HG03175 (cell line): Measurements from ENCODE around the gene NR6A1.

Experiments used
- ATAC-seq: cut with Tn5 transposase; IDR thresholded peaks from one replicate; pipeline ENCODE4 v1.9.1; 2021; ENCODE audit warnings: mild to moderate bottlenecking, moderate library complexity; ENCODE audit not compliant: unreplicated experiment

The NR6A1 gene

DNA sequence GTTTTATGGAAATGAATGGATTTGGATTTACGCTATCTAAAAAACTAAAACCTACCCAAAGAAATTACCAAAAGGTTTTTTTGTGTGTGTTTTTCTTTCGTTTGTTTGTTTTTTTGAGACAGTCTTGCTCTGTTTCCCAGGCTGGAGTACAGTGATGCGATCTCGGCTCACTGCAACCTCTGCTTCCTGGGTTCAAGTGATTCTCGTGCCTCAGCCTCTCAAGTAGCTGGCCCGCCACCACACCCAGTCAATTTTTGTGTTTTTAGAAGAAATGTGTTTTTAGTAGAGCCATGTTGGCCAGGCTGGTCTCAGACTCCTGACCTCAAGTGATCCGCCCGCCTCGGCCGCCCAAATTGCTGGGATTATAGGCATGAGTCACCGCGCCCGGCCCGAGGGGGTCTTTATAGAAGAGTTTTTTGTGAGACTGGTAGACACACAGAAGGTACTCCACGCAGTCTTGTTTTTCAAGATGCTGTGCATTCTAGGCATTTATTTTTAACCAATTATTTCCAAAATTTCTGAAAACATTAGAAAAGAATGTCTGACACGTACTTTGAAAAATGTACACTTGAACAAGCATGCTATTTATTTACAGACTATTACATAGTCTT, 75.7 kb downstream of the NR6A1 start:
- ATAC-seq: no peak

DNA sequence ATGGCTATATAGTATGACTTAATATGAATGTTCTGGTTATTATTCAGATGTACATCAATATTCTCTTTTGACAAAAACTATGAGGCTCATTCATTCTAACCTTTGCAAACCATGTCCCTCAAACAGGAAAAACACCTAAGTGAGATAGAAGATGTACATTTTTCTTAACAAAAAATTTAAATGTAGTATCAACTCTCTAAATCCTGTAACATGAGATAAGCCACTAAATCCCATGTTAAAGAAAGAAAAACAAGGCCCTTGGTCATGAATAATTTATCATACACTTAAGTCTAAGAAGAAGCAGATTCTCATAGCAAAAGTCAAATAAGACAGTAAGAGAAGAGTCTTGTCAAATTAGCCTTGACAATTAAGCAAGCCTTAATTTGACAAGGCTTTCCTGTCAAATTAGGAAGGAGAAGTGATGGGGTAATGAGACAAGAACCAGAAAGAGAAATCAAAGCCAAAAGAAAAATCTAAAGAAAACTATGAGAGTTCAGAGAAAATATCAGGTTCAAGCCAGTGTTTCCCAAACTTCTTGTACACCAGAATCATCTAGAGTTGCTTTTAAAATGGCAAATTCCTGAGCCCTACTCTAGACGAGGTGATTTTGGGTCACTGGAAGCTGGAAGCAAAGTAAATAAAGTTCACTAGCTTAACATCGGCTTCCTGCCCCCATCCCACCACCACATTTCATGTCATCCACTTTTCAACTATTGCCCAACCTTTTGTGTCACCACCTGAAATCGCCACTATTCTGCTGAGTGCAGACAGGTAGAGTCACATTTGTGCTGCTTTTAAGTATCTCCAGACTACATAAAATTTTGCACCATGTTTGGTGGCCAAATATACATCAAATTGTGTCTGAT, 76.5 kb downstream of the NR6A1 start:
- no peak for ATAC-seq

DNA sequence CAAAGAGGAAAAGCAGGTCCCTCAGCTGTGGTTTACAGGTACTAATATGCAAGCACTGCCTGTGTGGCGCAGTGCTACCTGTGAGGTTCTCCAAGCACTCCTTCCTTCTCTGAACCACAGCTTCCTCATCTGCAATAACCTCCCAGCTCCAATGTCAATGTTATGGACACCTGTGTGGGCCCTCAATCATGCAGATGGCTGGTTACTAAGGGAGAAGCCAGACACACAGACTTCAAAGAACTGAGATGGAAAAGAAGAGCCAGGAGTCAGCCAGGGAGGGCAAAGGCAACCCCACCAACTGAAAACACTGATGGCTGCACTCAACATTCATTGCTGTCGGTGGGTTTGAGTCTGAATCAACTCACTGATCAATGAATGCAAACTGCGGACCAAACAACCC, 77.7 kb downstream of the NR6A1 start:
- ATAC-seq: no peak

DNA sequence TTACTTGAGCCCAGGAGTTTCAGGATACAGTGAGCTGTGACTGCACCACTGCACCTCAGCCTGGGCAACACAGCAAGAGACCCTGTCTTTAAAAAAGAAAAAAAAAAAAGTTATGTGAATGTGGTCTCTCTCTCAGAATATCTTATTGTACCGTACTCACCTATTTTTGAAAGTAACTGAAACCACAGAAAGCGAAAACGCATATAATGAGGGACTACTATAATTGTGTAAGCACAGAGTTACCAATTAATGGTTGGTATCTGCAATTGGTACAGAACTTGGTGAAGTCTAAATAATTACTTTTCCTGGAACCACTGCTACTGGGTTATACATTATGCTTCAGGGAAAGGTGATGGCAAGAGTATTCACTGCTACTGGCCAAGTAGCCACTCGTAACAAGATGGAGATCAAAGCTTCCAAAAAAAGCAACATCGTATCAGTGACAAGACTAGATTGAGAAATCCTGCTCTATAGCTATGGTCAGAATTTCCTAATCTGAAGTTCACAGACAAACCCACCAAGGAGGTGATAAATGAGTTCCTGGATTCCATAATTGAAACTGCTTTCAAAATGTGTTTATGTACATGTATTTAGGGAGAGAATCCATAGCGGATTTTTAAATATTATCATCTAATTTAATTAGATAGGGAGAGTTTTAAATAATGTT, 82.7 kb downstream of the NR6A1 start:
- ATAC-seq: no peak

- no peak for ATAC-seq
Observed at GRCh38 chr9:124686918-124687317, 84.2 kb downstream of the NR6A1 start.

DNA sequence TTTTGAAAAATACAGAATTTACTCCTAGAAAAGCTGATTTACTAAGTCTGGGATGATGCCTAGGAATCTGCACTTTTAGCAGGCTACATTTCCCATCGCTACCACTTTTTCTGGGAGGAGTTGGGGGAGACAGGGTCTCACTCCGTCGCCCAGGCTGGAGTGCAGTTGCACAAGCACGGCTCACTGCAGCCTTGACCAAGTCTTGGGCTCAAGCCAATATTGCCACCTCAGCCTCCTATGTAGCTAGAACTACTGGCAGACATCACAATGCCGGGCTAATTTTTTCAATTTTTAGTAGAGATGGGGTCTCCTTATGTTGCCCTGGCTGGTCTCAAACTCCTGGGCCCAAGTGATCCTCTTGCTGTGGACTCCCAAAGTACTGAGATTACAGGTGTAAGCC, 85.9 kb downstream of the NR6A1 start:
- no peak for ATAC-seq

- ATAC-seq: no peak
Observed at GRCh38 chr9:124684169-124684568, 86.9 kb downstream of the NR6A1 start.

DNA sequence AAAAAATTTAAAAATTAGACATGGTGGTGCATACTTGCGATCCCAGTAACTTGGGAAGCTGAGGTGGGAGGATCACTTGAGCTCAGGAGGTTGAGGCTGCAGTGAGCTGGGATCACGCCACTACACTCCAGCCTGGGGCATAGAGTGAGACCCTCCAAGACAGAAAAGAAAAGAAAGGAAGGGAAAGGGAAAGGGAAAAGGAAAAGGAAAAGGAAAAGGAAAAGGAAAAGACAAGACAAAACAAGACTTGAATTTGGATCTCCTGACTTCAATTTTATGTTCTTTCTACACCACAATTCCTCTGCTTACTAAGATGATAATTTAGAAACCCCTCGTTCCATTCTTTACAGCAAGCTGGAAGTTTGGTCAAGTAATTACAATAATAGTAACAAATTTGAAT, 88.1 kb downstream of the NR6A1 start:
- no peak for ATAC-seq

DNA sequence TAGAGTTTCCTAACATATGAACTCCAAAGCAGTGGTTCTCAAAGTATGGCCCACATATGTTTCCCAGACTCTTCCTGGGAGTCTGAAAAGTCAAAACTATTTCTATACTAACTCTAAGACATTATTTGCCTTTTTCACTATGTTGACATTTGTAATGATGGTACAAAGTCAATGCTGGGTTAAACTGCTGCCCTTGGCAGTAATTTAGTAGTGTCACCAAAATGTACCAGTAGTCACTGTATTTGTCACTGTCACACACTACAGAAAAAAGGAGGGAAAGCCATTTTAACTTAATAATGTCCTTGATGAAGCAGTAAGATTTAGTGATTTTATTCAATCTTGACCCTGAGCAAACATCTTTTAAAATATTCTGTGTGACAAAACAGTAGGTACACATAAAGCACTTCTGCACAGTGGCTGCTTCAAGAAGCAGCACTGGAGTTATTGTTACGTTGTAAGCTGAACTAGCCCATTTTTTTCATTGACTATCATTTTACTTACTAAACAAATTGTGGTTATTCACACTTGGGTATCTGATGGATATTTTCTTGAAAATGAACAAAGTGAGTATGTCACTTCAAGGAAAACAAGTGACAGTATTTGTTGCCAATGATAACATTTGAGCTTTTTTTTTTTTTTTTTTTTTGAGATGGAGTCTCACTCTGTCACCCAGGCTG, 90.3 kb downstream of the NR6A1 start:
- no peak for ATAC-seq

DNA sequence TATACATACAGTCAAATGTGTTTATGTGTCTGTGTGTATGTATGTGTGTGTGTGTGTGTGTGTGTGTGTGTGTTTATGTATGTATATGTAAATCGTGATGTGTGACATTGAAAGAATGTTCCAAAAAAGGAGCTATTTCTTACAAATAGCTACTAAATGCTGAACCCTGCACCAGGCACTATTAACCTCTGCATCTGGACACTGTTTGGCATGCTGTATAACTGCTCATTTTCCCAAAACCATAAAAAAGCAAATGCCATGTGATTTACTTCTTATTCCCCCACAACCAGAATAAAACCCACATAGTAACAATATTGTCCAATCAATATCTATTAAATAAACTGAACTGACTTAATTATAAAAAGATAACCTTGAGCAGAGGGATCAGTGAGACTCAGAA, 91.1 kb downstream of the NR6A1 start:
- no peak for ATAC-seq

DNA sequence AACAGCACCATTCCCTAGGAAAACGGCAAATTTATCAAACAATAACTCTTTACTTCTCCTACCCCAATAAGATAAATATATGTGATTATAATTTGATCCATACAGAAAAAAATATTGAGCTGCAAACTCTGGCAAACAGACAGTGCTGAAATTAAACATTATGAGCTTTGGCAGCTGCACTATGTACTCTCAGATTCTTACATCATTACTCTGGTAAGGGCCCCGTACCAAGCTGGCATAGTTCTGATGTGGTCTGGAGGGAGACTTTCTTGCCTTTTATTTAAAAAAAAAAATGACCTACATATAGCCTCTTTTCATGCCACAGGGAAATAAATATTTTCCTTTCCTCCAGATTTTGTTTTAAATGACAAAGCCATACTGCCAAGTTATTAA, 95.0 kb downstream of the NR6A1 start:
- no peak for ATAC-seq

DNA sequence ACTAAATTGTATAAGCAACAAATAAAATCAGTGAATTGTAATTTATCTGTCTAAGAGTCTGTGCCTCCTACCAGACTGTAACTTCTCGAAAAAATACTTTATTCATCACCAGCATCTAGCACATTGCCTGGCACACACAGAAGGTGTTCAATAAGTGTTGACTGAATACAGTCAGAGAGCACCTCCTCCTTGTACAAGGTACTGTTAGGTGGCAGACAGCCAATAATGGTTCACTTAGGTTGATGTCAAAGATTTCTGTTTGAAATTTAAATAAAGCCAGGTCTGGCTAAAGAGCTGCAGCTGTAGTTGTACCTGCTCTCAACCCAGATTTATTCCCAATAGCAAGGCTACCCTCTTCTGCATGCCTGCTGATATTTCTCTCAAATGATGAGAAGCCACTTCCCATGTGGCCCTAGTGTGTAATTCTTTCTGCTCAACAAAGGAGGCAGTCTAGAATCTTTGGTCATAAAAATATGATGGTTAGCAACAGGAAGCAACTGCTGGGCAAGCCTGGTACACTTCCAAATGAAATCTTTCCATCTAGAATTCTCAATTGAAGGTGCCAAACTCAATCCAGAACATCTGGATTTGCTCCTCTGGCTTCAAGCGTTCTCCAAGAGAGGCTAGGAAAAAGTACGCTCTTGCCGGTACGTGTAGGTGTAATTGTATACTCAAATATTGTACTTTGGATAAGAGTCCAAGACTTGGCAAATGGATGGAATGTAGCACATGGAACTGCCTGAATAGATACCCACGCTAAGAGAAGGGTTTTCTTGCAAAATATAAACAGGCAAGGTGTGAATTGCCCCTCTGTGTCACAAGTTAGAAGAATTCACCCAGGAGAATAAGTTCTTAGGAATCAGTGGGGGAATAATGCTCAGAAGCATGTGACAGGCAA, 95.6 kb downstream of the NR6A1 start:
- ATAC-seq: no peak

DNA sequence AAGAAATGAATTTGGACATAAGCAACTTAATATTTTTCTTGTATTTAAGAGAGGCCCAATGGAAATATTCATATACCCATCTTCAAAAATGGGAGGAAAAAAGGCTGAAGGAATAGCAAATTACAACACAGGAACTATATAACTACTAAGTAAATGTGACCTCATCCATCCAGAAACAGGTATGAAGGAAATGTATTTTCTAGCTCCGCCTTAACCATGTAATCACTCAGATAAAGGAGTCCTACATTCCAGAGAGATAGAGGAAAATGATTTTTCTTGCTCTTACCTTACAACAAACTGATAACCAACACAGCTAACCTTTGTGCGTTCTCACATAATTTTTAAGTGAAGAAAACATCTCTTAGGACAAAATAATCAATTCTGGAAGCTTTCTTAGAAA, 96.5 kb downstream of the NR6A1 start:
- no peak for ATAC-seq

DNA sequence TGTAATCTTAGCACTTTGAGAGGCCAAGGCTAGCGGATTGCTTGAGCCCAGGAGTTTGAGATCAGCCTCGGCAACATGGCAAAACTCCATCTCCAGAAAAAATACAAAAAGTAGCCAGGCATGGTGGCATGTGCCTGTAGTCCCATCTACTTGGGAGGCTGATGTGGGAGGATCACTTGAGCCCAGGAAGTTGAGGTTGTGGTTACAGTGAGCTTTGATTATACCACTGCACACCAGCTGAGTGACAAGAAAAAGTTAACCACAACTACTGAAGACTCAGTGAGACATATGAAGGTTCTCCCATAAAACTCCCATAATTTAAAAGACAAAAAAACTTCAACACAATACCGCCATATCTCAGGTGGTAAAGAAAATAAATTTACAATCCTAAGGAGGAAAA, 98.0 kb downstream of the NR6A1 start:
- ATAC-seq: no peak

DNA sequence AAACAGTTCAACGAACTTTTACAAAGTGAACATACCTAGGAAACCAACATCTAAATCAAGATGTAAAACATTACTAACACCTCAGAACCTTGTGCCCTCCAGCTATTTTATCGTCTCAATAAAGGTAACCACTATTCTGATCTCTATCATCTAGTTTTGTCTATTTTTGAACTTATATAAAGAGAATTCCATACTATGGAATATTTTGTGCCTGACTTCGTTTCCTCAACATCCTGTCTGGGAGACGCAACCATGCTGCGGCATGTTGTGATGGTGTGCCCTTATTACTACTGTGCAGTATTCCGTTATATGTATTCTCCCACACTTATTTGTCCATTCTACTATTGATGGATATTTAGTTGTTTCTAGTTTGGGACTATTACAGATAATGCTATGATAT, 99.2 kb downstream of the NR6A1 start:
- ATAC-seq: no peak

DNA sequence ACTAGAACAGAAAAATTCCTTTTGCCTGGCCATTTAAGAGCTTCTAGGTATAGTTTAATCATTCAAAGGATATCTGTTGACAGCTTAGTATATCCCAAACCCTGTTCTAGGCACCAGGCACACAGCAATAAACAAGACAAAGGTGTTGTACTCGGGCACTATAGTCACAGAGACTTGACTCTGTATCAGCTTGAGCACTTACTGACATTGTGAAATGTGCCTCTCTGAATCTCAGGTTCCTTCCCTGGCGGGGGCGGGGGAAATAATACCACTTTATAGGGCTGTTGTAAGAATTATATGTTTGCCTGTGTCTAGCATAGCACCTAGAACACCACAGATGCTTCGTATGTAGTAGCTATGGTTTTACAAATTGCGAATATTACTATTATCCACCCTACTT, 104.5 kb downstream of the NR6A1 start:
- ATAC-seq: no peak

DNA sequence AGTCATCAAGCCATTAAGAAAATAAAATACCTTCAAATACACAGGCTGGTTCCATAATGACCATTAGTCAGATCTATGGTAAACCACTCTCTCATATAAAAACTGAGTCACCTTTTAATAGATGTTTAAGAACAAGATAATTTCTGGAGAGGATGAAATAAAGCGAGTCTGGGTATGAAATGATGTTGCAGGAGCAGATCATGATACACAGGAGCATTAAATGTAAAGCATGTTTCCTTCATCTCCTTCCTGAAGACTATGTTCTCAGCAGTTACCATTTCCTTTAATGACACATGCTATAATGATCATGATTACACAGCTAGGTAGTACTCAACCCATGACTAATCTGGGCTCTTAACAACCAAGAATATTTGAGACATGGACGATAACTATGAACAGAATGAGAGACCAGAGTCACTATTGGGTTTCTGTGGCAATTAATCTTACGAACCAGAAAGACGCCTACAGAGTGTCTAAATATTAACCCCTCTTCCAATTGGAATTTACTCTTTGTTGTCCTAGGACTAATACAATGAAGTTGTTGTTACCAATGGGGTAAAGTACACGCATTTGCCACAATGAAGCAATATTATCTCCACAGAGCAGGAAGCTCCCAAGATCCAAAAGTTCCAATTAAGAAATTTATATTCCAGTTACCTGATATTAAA, 105.6 kb downstream of the NR6A1 start:
- no peak for ATAC-seq

DNA sequence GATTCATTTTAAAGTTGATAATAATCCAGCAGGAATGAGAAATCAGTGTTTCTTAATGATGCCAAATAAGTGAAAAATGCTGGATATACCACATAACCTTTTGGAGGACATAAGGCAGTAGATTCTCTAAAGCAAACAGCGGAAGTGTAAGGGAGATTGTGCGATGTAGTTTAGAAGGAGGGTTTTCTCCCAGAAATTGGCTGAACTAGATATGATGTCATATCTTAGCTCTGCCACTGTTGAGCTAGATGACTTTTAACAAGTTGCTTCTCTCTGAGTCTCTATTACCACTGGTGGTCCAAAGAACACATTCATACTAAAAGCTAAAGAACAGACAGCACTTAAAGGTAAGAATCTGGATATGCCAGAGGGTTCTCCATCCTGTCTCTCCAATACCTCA, 107.0 kb downstream of the NR6A1 start:
- no peak for ATAC-seq

DNA sequence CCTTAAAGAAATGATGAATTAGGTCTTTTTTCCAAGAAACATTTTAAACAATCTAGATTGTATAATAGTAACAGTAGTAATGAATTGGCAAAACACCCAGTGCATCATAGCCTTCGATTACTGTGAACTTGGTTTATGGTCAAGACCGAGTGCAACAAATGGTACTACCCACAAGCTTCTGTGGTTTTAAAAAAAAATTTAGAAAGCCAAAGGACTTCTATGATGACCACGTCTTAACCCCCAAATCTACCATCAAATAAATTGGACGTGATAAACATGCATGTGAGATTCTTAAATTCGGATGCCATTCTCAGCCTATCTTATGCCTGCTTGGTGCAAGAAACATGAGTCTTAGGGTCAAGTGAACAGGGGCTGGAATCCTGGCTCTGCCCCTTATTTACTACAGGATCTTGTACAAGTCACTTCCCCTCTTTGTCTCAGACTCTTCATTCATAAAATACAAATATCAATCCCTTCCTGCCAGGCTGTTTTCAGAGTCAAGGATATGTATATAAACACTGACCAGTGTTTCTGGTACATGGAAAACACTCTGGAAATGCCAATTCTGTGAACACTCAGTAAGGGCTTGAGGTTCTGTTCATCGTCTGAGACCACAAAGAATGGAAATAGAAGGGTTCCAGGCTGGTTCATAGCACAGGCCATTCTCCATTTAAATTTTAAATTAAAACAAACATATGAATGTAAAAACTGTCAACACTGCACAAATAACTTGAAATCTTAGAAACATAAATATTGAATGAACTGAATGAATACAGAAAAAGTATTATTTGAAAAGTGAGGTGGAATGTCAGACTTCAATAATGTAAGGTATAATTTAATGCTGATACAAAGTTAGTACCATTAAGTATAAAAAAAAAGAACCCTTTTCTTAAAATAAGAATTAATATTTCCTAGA, 107.8 kb downstream of the NR6A1 start:
- ATAC-seq: no peak
